HepG2 (cell line): Measurements from ENCODE around the gene RNU11. TPM values are rescaled to one million over a fixed set of nuclear protein-coding genes. Genes with fewer than 3 reads are reported as not detected.

Source experiments
- ATF5 ChIP-seq: sonication (generic); formaldehyde crosslinking; IDR thresholded peaks from 2 replicates; pipeline ENCODE4 v1.4.0; 2020; ENCODE audit warnings: mild to moderate bottlenecking, low read depth, missing genetic modification reagents
- ERF ChIP-seq: IDR thresholded peaks from 2 replicates; pipeline ENCODE4 v1.6.1; 2018; ENCODE audit warnings: missing biosample characterization, missing genetic modification reagents
- GABPB1 ChIP-seq: IDR thresholded peaks from 2 replicates; pipeline ENCODE4 v1.6.1; 2016; ENCODE audit warnings: mild to moderate bottlenecking, missing genetic modification reagents, moderate library complexity, missing compliant biosample characterization
- HNRNPLL ChIP-seq: fragments of 200-400 bp; formaldehyde crosslinking; IDR thresholded peaks from 2 replicates; pipeline ENCODE4 v1.6.1; 2017; ENCODE audit warnings: mild to moderate bottlenecking, low read depth, low read length; ENCODE audit not compliant: poor library complexity, severe bottlenecking
- KLF16 ChIP-seq, 2 experiments: sonication (generic) in 1 of 2; formaldehyde crosslinking in 1 of 2; IDR thresholded peaks; 2 replicates each; pipeline versions ENCODE4 v1.6.1 to v1.8.0; 2016 to 2023; ENCODE audit warnings: missing genetic modification reagents in 2 of 2, missing compliant biosample characterization in 1 of 2
- NCOA5 ChIP-seq: sonication (generic); formaldehyde crosslinking; IDR thresholded peaks from 2 replicates; pipeline ENCODE4 v1.4.0; 2020; ENCODE audit warnings: missing genetic modification reagents
- NFAT5 ChIP-seq: sonication (generic); formaldehyde crosslinking; IDR thresholded peaks from 2 replicates; pipeline ENCODE4 v1.4.0; 2020; ENCODE audit warnings: missing genetic modification reagents
- NFATC3 ChIP-seq: sonication (generic); formaldehyde crosslinking; IDR thresholded peaks from 2 replicates; pipeline ENCODE4 v1.5.1; 2020; ENCODE audit warnings: mild to moderate bottlenecking, missing genetic modification reagents
- NFKBIZ ChIP-seq: IDR thresholded peaks from 2 replicates; pipeline ENCODE4 v1.6.1; 2018; ENCODE audit warnings: missing genetic modification reagents, missing compliant biosample characterization
- TOE1 ChIP-seq: sonication (generic); formaldehyde crosslinking; IDR thresholded peaks from 2 replicates; pipeline ENCODE4 v1.4.0; 2020; ENCODE audit warnings: mild to moderate bottlenecking, missing genetic modification reagents
- U2AF2 ChIP-seq: fragments of 200-400 bp; formaldehyde crosslinking; IDR thresholded peaks from 2 replicates; pipeline ENCODE4 v1.6.1; 2017; ENCODE audit warnings: low read depth, mild to moderate bottlenecking, low read length
- ZNF432 ChIP-seq: sonication (generic); formaldehyde crosslinking; IDR thresholded peaks from 2 replicates; pipeline ENCODE4 v1.5.0; 2020; ENCODE audit warnings: missing genetic modification reagents, mild to moderate bottlenecking, borderline replicate concordance
- ZNF737 ChIP-seq: sonication (generic); formaldehyde crosslinking; IDR thresholded peaks from 2 replicates; pipeline ENCODE4 v1.5.0; 2020; ENCODE audit warnings: missing genetic modification reagents, mild to moderate bottlenecking, borderline replicate concordance
- ZNF770 ChIP-seq: sonication (generic); formaldehyde crosslinking; IDR thresholded peaks from 2 replicates; pipeline ENCODE4 v1.5.0; 2020; ENCODE audit warnings: mild to moderate bottlenecking, missing genetic modification reagents
- polyA plus RNA-seq, 8 experiments: library from polyadenylated mRNA; depleted of rRNA in 3 of 8; stranded (reverse) in 7 of 8; unstranded in 1 of 8; fragments of >200 nt; fragmentation: Illumina TruSeq in 4 of 8; extraction: Trizol in 4 of 8; gene quantifications; 2 replicates each; pipeline versions ENCODE4 v1.2.1 to v1.2.3, GENCODE V29; 2011 to 2016; ENCODE audit warnings: low read depth in 4 of 8, missing spikeins in 1 of 8, mixed read lengths in 1 of 8; ENCODE audit not compliant: insufficient read depth in 1 of 8
- total RNA-seq, 5 experiments: library from RNA; depleted of rRNA; stranded (reverse); fragments of >200 nt; fragmentation: Illumina TruSeq; extraction: Trizol; gene quantifications; 2 replicates each; pipeline ENCODE4 v1.2.3, GENCODE V29; 2016; ENCODE audit warnings: low read depth in 1 of 5
- TF ChIP-seq, protein P1 (sequence below): sonication (generic); formaldehyde crosslinking; IDR thresholded peaks from 2 replicates; pipeline ENCODE4 v1.4.0; 2020; ENCODE audit warnings: mild to moderate bottlenecking, low read depth, missing genetic modification reagents
- TF ChIP-seq, protein P2 (sequence below): IDR thresholded peaks from 2 replicates; pipeline ENCODE4 v1.6.1; 2012; ENCODE audit warnings: low read depth, low read length, improper control_type of control experiment

RNU11 gene
- total and polyA plus RNA-seq, 2 of the 13 experiments (the other 11 are each of a cell fraction or from before 2014, with no cell fraction given): not detected

- TF ChIP-seq, protein P1, sequence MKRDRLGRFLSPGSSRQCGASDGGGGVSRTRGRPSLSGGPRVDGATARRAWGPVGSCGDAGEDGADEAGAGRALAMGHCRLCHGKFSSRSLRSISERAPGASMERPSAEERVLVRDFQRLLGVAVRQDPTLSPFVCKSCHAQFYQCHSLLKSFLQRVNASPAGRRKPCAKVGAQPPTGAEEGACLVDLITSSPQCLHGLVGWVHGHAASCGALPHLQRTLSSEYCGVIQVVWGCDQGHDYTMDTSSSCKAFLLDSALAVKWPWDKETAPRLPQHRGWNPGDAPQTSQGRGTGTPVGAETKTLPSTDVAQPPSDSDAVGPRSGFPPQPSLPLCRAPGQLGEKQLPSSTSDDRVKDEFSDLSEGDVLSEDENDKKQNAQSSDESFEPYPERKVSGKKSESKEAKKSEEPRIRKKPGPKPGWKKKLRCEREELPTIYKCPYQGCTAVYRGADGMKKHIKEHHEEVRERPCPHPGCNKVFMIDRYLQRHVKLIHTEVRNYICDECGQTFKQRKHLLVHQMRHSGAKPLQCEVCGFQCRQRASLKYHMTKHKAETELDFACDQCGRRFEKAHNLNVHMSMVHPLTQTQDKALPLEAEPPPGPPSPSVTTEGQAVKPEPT (CRISPR knock-in tag): no peak
- TF ChIP-seq KLF16 (CRISPR knock-in tag; IDR thresholded peaks at IDR 0.05) (peak in 1 of 2 experiments; percentile 28; a peak in 1 of 4 replicates), NCOA5 (CRISPR knock-in tag) (no peak), TOE1 (CRISPR knock-in tag) (no peak), ATF5 (CRISPR knock-in tag) (no peak), NFAT5 (CRISPR knock-in tag) (no peak), ERF (CRISPR knock-in tag) (0 out of 2 replicates have a peak, but pooled peaks have one; percentile 42), ZNF737 (CRISPR knock-in tag) (no peak), U2AF2 (no peak), GABPB1 (CRISPR knock-in tag) (no peak), NFKBIZ (CRISPR knock-in tag) (0 out of 2 replicates have a peak, but pooled peaks have one; percentile 30), HNRNPLL (no peak), ZNF432 (CRISPR knock-in tag) (no peak), ZNF770 (CRISPR knock-in tag) (0 out of 2 replicates have a peak, but pooled peaks have one; percentile 19), NFATC3 (CRISPR knock-in tag) (no peak)
- TF ChIP-seq, protein P2, sequence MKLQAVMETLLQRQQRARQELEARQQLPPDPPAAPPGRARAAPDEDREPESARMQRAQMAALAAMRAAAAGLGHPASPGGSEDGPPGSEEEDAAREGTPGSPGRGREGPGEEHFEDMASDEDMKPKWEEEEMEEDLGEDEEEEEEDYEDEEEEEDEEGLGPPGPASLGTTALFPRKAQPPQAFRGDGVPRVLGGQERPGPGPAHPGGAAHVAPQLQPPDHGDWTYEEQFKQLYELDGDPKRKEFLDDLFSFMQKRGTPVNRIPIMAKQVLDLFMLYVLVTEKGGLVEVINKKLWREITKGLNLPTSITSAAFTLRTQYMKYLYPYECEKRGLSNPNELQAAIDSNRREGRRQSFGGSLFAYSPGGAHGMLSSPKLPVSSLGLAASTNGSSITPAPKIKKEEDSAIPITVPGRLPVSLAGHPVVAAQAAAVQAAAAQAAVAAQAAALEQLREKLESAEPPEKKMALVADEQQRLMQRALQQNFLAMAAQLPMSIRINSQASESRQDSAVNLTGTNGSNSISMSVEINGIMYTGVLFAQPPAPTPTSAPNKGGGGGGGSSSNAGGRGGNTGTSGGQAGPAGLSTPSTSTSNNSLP: no peak
These were observed 45.6 kb upstream of the RNU11 start (continued) for GRCh38 chr1:28602536-28603439.
